ENCODE results near the gene RPL38.

DNA sequence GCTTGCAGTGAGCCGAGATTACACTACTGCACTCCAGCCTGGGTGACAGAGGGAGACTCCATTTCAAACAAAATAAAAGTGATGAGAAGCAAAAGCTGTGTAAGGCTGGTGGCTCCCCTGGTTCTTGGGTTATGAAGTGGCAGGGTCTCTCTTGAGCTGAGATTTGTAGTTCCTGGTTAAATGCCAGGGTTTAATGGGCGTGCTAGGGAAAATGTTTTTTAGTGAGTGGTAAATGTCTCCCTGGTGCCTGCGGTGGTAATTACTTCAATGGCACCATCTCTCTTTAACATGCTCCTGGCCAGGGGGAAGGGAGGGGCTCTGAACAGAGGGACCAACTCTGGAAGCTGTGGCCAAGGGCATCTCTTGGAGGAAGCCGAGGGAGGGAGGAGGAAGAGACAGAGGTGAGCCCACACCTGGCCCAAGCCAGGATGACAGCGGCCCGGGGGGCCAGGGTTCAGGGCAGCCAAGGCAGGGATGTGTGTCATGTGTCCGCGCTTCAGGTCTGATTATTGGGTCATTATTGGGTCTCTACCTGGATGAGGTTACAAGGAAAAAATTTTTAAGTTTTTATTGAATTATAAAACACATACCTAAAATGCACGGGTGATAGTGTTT lies 17.8 kb upstream of the RPL38 start:
- TF ChIP-seq ZFX (IDR thresholded peaks at IDR 0.05), result no peak
- TF ChIP-seq, protein P1, sequence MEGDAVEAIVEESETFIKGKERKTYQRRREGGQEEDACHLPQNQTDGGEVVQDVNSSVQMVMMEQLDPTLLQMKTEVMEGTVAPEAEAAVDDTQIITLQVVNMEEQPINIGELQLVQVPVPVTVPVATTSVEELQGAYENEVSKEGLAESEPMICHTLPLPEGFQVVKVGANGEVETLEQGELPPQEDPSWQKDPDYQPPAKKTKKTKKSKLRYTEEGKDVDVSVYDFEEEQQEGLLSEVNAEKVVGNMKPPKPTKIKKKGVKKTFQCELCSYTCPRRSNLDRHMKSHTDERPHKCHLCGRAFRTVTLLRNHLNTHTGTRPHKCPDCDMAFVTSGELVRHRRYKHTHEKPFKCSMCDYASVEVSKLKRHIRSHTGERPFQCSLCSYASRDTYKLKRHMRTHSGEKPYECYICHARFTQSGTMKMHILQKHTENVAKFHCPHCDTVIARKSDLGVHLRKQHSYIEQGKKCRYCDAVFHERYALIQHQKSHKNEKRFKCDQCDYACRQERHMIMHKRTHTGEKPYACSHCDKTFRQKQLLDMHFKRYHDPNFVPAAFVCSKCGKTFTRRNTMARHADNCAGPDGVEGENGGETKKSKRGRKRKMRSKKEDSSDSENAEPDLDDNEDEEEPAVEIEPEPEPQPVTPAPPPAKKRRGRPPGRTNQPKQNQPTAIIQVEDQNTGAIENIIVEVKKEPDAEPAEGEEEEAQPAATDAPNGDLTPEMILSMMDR (conservative IDR thresholded peaks at IDR 0.05), result no peak

All from C4-2B (cell line).